Body of pancreas (tissue), 4 donors: ENCODE measurements around the gene LIPT2. TPM values are rescaled to one million over a fixed set of nuclear protein-coding genes. Genes with fewer than 3 reads are reported as not detected.

Experiments
- ATAC-seq: fragments of 150-250 bp; one replicate; pipeline ENCODE4 v1.9.1; 2016
- DNase-seq, 4 donors: peaks; one replicate each; pipeline ENCODE4 v3.0.0-alpha.2; 2019
- H3K27ac ChIP-seq, 4 donors: fragments of 200-600 bp; sonication (generic); 1 replicate in 3 of 4; 2 replicates in 1 of 4; pipeline versions ENCODE4 v1.5.1 to v1.6.1; 2016 to 2019; ENCODE audit warnings: mild to moderate bottlenecking in 1 of 4, mixed read lengths in 1 of 4, moderate library complexity in 1 of 4
- H3K27me3 ChIP-seq, 2 donors: fragments of 200-600 bp; sonication (generic); one replicate each; pipeline ENCODE4 v1.6.0; 2016; ENCODE audit warnings: mild to moderate bottlenecking in 1 of 2
- H3K36me3 ChIP-seq, 2 donors: fragments of 200-600 bp; sonication (generic); replicated peaks in 1 of 2; 2 replicates each; pipeline ENCODE4 v1.5.1; 2016; ENCODE audit warnings: low read depth in 2 of 2; ENCODE audit not compliant: insufficient read depth in 1 of 2
- H3K4me1 ChIP-seq: fragments of 200-600 bp; sonication (generic); one replicate; pipeline ENCODE4 v1.6.0; 2016
- H3K4me3 ChIP-seq, 2 donors: fragments of 200-600 bp; sonication (generic); 1 replicate in 1 of 2; 2 replicates in 1 of 2; pipeline ENCODE4 v1.5.1; 2016 to 2019
- H3K9me3 ChIP-seq, 3 donors: fragments of 200-600 bp; sonication (generic); 1 replicate in 2 of 3; 2 replicates in 1 of 3; pipeline ENCODE4 v1.5.1; 2016
- POLR2A ChIP-seq, 3 donors: fragments of 450-650 bp; IDR thresholded peaks; one replicate each; pipeline ENCODE4 v1.6.1; 2016; ENCODE audit warnings: antibody characterized with exemption in 3 of 3, mild to moderate bottlenecking in 2 of 3
- WGBS, 2 donors: methylation state at CpG; one replicate each; pipeline ENCODE4 v1.1.5; 2017; 5-methylcytosine and 5-hydroxymethylcytosine counted together
- intact Hi-C: fragments of 100-400 bp; cut with DNase I; formaldehyde crosslinking; loops from one replicate; pipeline ENCODE4 v1.15.1; 2023
- total RNA-seq, 2 donors: library from RNA; depleted of rRNA; stranded (reverse); fragments of >200 nt; gene quantifications; one replicate each; pipeline ENCODE4 v1.1.0, GENCODE V29; 2016
- TF ChIP-seq, protein P1 (sequence below), 7 experiments: fragments of 450-650 bp in 4 of 7; fragments of 200-600 bp in 3 of 7; sonication (generic) in 3 of 7; IDR thresholded peaks; one replicate each; pipeline ENCODE4 v1.5.1; 2016 to 2019; ENCODE audit warnings: antibody characterized with exemption in 7 of 7

LIPT2 gene
- total RNA-seq, 2 donors from 2014 or later = 1.3 to 20.8 TPM

DNA sequence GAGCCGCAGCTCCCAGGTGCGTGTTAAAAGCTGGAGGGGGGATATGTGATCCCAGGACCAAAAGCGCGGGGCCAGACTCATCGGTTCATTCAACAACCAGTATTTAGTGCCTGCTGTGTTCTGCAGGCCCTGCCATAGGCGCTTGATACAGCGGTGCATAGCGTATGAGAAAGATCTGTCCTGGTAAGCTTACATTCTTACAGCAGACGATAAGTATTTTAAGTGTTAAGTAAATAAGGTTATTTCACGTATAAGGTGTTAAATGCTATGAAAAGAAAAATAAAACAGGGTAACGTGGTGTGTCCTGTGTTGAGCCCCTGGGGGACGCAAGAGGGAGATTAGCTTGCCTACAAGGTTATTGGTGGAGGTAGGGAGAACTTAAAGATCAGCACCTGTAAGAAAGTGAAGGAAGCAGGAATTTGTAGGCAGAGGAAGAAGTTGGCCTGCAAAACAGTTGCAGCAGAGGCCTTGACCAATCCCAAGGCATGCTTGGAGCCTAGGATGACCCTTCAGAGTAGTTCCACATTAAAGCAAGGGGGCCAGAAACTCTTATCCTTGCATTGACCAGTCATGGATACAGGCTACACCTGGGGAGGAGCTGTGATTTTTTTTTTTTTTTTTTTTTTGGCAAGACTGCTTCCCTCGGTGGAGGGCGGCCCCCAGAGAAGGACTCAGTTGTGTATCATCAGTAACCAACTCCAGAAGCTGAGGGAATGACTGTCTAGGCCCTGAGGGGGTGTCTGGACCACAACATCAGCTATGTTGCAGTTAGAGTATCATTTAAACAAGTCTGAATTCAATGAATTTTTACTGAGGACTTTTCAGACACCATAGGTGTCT lies 487 bp upstream of the LIPT2 start:
- Histone ChIP-seq H3K4me1 (peaks cover 13% of the 10 kb centered on the region), H3K9me3 (peaks cover 0 to 5% (median 0%) of the 10 kb centered on the region in 3 donors), H3K36me3 (no peaks in the 10 kb centered on the region), H3K27me3 (no peaks in the 10 kb centered on the region), H3K27ac (peak overlapping the region; percentile 97 to 100 (median 100)), H3K4me3 (peak overlapping the region; percentile 62 to 78)
- DNase-seq (no peak), ATAC-seq (no peak)
- WGBS, 2 donors = 3 to 5% methylated on average over 12 to 14 of the region's 14 CpGs
- intact Hi-C loops = no loop called here
- TF ChIP-seq, protein P1, sequence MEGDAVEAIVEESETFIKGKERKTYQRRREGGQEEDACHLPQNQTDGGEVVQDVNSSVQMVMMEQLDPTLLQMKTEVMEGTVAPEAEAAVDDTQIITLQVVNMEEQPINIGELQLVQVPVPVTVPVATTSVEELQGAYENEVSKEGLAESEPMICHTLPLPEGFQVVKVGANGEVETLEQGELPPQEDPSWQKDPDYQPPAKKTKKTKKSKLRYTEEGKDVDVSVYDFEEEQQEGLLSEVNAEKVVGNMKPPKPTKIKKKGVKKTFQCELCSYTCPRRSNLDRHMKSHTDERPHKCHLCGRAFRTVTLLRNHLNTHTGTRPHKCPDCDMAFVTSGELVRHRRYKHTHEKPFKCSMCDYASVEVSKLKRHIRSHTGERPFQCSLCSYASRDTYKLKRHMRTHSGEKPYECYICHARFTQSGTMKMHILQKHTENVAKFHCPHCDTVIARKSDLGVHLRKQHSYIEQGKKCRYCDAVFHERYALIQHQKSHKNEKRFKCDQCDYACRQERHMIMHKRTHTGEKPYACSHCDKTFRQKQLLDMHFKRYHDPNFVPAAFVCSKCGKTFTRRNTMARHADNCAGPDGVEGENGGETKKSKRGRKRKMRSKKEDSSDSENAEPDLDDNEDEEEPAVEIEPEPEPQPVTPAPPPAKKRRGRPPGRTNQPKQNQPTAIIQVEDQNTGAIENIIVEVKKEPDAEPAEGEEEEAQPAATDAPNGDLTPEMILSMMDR (IDR thresholded peaks at IDR 0.05) = peak in 3 of 7 experiments; percentile 15 to 17 (median 16)
- TF ChIP-seq POLR2A (IDR thresholded peaks at IDR 0.05) = no peak

DNA sequence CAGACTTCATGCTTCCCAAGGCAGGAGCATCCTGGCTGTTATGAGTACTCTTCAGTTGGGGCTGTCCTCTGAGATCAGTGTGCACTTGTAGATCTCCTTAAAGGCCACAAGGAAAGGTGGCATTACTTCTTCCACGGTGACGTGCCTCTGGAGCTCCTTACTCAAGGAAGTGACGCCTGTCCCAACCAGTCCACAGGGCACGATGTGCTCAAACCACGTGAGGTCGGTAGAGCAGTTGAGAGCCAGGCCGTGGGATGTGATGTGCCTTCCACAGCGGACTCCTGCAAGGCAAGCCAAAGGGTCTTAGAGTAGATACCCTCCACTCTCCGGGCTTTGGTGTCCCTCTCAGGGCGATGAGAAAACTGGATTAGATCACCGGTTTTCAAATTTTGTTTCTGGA lies 1.4 kb downstream of the LIPT2 start:
- TF ChIP-seq, protein P1 (IDR thresholded peaks at IDR 0.05) = no peak
- TF ChIP-seq POLR2A (IDR thresholded peaks at IDR 0.05) = no peak
- WGBS, 2 donors = 93 to 95% methylated on average over 9 to 11 of the region's 11 CpGs
- DNase-seq = no peak
- no peak overlapping the region for H3K4me3 ChIP-seq
- H3K27ac ChIP-seq = no peak overlapping the region
- H3K4me1 ChIP-seq = peaks cover 13% of the 10 kb centered on the region
- ATAC-seq = no peak
- H3K27me3 ChIP-seq = no peaks in the 10 kb centered on the region
- intact Hi-C loops = no loop called here
- peaks cover 0 to 5% (median 0%) of the 10 kb centered on the region in 3 donors for H3K9me3 ChIP-seq
- no peaks in the 10 kb centered on the region for H3K36me3 ChIP-seq

- Histone ChIP-seq H3K4me3 (no peak overlapping the region), H3K36me3 (no peaks in the 10 kb centered on the region), H3K9me3 (no peaks in the 10 kb centered on the region), H3K27me3 (no peaks in the 10 kb centered on the region), H3K4me1 (peaks cover 13% of the 10 kb centered on the region), H3K27ac (no peak overlapping the region)
- 87 to 91% methylated on average over 4 of the region's 4 CpGs for WGBS, 2 donors
- TF ChIP-seq, protein P1 (IDR thresholded peaks at IDR 0.05) = no peak
- TF ChIP-seq POLR2A (IDR thresholded peaks at IDR 0.05) = no peak
- DNase-seq = no peak
- intact Hi-C loops = no loop called here
- no peak for ATAC-seq
Observed at GRCh38 chr11:74490941-74491340, 2.6 kb downstream of the LIPT2 start.

DNA sequence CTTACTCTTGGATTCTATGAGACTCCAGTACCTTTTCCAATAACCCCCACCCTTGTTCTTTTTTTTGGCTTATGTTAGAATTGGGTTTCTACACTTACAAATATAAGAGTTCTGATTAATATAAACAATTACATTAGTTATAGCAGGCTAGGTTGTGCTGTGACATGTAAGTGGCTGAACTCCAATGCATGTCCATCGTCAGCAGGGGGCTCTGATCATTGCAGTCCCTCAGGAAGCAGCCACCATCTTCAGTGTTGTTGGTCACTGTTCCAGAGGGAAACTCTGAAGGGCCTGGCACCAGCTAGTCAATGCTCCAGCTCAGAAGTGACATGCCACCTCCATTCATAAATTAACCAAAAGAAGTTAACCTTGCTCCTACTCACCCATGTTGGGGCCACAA lies 5.6 kb downstream of the LIPT2 start:
- no peaks in the 10 kb centered on the region for H3K36me3 ChIP-seq
- ATAC-seq (no peak), DNase-seq (peak in 1 of 4 donors; percentile 20)
- TF ChIP-seq, protein P1 (IDR thresholded peaks at IDR 0.05) = peak in 2 of 7 experiments; percentile 21 to 27
- TF ChIP-seq POLR2A (IDR thresholded peaks at IDR 0.05) = no peak
- WGBS, 2 donors = 33 to 67% methylated on average over 1 of the region's 1 CpG
- no peaks in the 10 kb centered on the region for H3K9me3 ChIP-seq
- H3K4me3 ChIP-seq = no peak overlapping the region
- no peak overlapping the region for H3K27ac ChIP-seq
- no peaks in the 10 kb centered on the region for H3K27me3 ChIP-seq
- intact Hi-C loops = no loop called here
- peaks cover 7% of the 10 kb centered on the region for H3K4me1 ChIP-seq
